Astrocyte of the spinal cord (primary cell): Measurements from ENCODE around the gene GCC2.

ENCODE experiments used
- DNase-seq: peaks from one replicate; pipeline ENCODE4 v3.0.0; 2011; ENCODE audit warnings: low read depth, low spot score
- H3K4me3 ChIP-seq: 2 replicates; pipeline ENCODE4 v1.5.1; 2011; ENCODE audit warnings: low read depth, mild to moderate bottlenecking, low read length, moderate library complexity
- in situ Hi-C: cut with HindIII; loops from 2 replicates; pipeline ENCODE4 v1.10.0; 2017; ENCODE audit warnings: low sequenced_read_pairs
- TF ChIP-seq, protein P1 (sequence below): IDR thresholded peaks from 2 replicates; pipeline ENCODE4 v1.5.1; 2012; ENCODE audit warnings: low read depth, mild to moderate bottlenecking, low read length, inconsistent platforms

GCC2 gene, protein sequence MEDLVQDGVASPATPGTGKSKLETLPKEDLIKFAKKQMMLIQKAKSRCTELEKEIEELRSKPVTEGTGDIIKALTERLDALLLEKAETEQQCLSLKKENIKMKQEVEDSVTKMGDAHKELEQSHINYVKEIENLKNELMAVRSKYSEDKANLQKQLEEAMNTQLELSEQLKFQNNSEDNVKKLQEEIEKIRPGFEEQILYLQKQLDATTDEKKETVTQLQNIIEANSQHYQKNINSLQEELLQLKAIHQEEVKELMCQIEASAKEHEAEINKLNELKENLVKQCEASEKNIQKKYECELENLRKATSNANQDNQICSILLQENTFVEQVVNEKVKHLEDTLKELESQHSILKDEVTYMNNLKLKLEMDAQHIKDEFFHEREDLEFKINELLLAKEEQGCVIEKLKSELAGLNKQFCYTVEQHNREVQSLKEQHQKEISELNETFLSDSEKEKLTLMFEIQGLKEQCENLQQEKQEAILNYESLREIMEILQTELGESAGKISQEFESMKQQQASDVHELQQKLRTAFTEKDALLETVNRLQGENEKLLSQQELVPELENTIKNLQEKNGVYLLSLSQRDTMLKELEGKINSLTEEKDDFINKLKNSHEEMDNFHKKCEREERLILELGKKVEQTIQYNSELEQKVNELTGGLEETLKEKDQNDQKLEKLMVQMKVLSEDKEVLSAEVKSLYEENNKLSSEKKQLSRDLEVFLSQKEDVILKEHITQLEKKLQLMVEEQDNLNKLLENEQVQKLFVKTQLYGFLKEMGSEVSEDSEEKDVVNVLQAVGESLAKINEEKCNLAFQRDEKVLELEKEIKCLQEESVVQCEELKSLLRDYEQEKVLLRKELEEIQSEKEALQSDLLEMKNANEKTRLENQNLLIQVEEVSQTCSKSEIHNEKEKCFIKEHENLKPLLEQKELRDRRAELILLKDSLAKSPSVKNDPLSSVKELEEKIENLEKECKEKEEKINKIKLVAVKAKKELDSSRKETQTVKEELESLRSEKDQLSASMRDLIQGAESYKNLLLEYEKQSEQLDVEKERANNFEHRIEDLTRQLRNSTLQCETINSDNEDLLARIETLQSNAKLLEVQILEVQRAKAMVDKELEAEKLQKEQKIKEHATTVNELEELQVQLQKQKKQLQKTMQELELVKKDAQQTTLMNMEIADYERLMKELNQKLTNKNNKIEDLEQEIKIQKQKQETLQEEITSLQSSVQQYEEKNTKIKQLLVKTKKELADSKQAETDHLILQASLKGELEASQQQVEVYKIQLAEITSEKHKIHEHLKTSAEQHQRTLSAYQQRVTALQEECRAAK (N-terminal part only)

DNA sequence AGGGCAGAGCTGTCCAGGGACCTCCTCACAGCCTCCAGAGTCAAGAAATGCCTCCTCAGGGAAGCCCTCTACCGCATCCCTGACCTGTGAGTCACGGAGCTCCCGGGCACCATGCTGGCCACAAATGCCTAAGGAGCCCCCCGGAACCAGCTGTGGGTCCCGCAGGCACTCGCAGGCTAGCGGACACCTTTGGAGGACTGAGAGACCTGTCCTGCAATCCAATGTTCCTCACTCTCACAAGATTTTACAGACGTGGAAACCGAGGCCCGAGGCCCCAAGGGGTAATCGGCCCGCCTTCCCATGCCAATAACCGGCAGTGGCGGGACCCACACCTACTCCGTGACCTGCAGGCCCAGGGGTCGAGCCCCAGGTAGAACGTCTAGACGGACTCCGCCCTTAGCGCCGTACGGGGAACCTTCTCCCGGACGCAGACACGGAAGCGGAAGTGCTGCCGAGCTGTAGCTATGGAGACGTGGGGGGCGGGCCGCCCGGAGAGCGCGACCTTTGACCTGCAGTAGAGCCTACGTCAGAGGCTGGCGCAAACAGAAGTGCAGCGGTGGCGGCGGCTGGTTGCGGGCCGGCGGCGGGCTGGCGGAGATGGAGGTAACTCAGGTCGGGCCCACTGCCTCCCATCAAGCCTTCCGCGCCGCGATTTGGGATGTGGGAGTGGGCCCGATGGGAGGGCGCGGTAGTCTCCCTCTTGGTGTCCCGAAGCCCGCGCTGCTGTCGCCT is at the start of gene GCC2:
Gene GCC2 (plus strand): TSS at position 529 of the 732 bp plus-strand sequence. CDS start 69 bp downstream, at position 598.
- H3K4me3 ChIP-seq: peak within 1 kb of the TSS; percentile 98
- TF ChIP-seq, protein P1, sequence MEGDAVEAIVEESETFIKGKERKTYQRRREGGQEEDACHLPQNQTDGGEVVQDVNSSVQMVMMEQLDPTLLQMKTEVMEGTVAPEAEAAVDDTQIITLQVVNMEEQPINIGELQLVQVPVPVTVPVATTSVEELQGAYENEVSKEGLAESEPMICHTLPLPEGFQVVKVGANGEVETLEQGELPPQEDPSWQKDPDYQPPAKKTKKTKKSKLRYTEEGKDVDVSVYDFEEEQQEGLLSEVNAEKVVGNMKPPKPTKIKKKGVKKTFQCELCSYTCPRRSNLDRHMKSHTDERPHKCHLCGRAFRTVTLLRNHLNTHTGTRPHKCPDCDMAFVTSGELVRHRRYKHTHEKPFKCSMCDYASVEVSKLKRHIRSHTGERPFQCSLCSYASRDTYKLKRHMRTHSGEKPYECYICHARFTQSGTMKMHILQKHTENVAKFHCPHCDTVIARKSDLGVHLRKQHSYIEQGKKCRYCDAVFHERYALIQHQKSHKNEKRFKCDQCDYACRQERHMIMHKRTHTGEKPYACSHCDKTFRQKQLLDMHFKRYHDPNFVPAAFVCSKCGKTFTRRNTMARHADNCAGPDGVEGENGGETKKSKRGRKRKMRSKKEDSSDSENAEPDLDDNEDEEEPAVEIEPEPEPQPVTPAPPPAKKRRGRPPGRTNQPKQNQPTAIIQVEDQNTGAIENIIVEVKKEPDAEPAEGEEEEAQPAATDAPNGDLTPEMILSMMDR: no peak
- in situ Hi-C loops: no loop called here
- DNase-seq: peak; percentile 93

DNA sequence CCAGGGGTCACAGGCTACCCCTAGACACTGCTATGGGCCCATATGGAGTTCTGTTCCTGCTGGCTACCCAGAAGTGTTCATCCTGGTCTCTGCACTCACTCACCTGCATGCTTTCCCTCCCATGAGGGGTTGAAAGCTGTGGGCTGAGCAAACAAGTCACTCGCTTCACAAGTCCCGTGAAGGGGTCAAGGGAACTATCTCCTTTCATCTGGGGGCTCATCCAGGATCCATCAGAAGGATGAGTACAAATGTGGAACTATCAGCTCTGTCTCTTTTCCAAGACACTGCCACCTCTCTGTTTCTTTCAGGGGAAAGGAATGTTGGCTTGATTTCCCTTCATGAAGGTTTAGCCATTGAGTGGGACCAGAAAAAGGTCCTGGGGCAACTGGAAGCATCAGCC is 49.5 kb upstream of the GCC2 start:
- in situ Hi-C loops: no loop called here
- DNase-seq: no peak
- H3K4me3 ChIP-seq: no peak overlapping the region
- TF ChIP-seq, protein P1: no peak

DNA sequence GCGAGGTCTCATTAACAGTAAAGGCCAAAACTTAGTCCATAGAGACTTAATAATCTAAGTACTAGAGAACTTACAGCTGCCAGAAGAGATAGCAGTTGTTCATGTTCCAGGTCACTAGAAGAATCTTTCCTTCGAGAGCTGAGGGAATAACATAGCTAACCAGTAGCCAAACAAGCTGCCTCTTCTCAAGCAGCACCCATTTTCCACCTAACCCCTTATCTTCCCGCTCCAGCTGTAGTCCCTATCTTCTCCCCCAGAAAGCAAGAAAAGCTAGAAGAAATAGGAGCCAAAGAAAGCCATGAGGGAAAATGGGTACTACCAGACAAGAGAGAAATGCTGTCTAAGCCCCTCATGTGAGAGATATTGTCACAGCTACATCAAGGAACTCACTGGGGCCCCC is 47.2 kb upstream of the GCC2 start:
- H3K4me3 ChIP-seq: no peak overlapping the region
- TF ChIP-seq, protein P1: no peak
- in situ Hi-C loops: no loop called here
- DNase-seq: no peak

DNA sequence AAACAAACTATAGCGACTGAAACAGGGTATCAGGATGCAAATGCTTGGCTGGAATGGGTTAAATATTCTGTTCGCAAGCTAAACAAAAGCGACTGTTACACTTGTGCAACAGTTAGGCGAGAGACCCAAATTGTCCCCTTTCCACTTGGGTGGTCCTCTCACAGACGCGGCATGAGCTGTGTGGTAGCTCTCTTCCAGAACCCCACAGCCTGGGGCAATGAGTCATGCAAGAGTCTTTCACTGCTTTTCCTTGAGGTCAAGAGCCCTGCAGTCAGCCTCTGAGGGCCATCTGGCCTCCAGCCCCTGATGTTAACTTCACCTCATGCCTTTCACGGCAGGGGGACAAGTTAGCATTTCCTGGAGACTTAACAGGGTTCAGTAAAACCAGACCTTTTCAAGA is 45.5 kb upstream of the GCC2 start:
- in situ Hi-C loops: no loop called here
- TF ChIP-seq, protein P1: no peak
- no peak overlapping the region for H3K4me3 ChIP-seq
- DNase-seq: peak; percentile 85

DNA sequence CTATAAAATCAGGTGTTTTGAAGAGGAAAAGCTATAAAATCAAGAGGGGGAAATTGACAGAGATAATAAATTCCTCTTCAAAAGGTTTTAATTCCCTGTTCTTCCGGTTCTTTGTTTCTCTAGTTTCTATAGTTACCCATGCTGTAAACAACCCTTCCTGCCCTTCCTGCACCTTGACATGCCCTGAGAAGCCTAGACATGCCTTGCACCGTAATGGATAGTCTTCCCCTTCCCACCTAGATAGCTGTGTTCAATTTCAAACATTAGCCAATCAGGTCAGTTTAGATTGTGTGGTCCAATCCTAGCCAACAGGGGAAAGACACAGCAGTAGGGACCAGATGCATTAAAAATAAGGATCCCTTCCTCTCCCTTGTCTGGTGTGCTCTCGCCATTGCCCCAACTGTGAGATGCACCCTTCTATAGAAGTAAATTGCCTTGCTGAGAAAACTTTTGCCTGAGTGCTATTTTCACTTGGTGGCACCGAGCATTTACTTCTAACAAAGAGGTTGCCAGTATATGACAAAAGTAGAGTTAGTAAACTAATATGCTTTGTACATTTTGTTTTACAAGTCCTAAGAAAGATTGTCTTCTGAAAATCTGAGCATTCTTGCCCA is 44.1 kb upstream of the GCC2 start:
- H3K4me3 ChIP-seq: no peak overlapping the region
- TF ChIP-seq, protein P1: no peak
- no peak for DNase-seq
- in situ Hi-C loops: no loop called here
